GM19099 (cell line): ENCODE data around the gene STK39.

Experiments
- POLR2A ChIP-seq: IDR thresholded peaks from 3 replicates; pipeline ENCODE4 v1.6.1; 2011; ENCODE audit warnings: low read depth; ENCODE audit not compliant: insufficient read length; ENCODE audit errors: extremely low read depth

The STK39 gene

GRCh38 chr2:168054657-168055056 lies 192.7 kb downstream of the STK39 start:
- no peak for TF ChIP-seq POLR2A

- no peak for TF ChIP-seq POLR2A
Measured at GRCh38 chr2:168053676-168054075, 193.7 kb downstream of the STK39 start.

- TF ChIP-seq POLR2A: no peak
Measured at GRCh38 chr2:168052773-168053172, 194.6 kb downstream of the STK39 start.

- TF ChIP-seq POLR2A: no peak
Measured at GRCh38 chr2:168050377-168050776, 197.0 kb downstream of the STK39 start.

- TF ChIP-seq POLR2A: no peak
Measured at GRCh38 chr2:168049609-168050008, 197.8 kb downstream of the STK39 start.

- no peak for TF ChIP-seq POLR2A
Measured at GRCh38 chr2:168047091-168047690, 200.2 kb downstream of the STK39 start.

- TF ChIP-seq POLR2A: no peak
Measured at GRCh38 chr2:168044579-168044978, 202.8 kb downstream of the STK39 start.

GRCh38 chr2:168044176-168044575 lies 203.2 kb downstream of the STK39 start:
- TF ChIP-seq POLR2A: no peak

GRCh38 chr2:168039881-168040280 lies 207.5 kb downstream of the STK39 start:
- TF ChIP-seq POLR2A: no peak

- no peak for TF ChIP-seq POLR2A
Measured at GRCh38 chr2:168037778-168038177, 209.6 kb downstream of the STK39 start.

- no peak for TF ChIP-seq POLR2A
Measured at GRCh38 chr2:168035458-168035857, 211.9 kb downstream of the STK39 start.

- no peak for TF ChIP-seq POLR2A
Measured at GRCh38 chr2:168034616-168035015, 212.8 kb downstream of the STK39 start.

- no peak for TF ChIP-seq POLR2A
Measured at GRCh38 chr2:168033966-168034365, 213.4 kb downstream of the STK39 start.

- TF ChIP-seq POLR2A: no peak
Measured at GRCh38 chr2:168032091-168032490, 215.3 kb downstream of the STK39 start.

GRCh38 chr2:168030862-168031624 lies 216.4 kb downstream of the STK39 start:
- TF ChIP-seq POLR2A: no peak

GRCh38 chr2:168029071-168029470 lies 218.3 kb downstream of the STK39 start:
- TF ChIP-seq POLR2A: no peak
